Activated CD4-positive, alpha-beta T cell treated with anti-CD3 and anti-CD28 coated beads, Interleukin-2, amount 50 U/mL, for 24 hours (primary cell): ENCODE data around the gene MCM5.
"Not testable (repeated sequence)": the region's sequence is repeated elsewhere in the genome, so short reads cannot be mapped to it uniquely, and the experiment has no call there.

Experiments used
- DNase-seq, 2 donors: peaks; one replicate each; pipeline ENCODE4 v3.0.0-alpha.2; 2020; ENCODE audit warnings: low read depth in 1 of 2, low spot score in 1 of 2

The MCM5 gene

DNA sequence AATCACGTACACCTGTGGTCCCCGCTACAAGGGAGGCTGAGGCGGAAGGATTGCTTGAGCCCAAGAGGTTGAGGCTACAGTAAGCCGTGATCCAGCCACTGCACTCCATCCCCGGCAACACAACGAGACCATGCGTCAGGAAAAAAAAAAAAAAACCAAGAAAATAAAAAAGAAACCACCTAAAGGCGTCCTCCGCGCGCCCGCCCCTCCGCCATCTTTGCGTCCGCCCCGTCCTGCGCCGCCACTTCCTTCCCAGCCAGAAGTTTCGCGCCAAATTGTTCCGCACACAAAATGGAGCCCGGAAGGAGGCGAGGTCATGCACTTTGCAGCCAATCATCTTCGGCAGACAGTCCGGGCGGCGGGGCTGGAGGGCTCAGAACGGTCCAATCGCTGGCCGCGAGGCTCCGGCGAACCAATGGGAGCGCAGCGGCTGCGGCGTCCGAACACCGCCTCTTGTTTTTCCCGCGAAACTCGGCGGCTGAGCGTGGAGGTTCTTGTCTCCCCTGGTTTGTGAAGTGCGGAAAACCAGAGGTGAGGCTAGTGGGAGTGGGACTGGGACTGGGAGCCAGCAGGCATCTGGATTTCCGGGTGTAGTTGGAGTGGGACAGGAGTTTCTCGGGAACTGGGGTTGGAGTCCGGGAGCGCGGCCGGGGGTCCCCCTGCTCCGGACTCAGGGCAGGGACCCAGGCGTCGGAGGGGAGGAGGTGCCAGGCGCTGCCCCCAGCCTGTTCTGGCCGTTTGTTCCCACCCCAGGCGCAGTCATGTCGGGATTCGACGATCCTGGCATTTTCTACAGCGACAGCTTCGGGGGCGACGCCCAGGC, at the start of gene MCM5:
MCM5 (plus strand) TSS at position 463 of the 823 bp plus-strand sequence; CDS start at position 762, 299 bp downstream.
- peak; percentile 90 to 98 for DNase-seq

DNA sequence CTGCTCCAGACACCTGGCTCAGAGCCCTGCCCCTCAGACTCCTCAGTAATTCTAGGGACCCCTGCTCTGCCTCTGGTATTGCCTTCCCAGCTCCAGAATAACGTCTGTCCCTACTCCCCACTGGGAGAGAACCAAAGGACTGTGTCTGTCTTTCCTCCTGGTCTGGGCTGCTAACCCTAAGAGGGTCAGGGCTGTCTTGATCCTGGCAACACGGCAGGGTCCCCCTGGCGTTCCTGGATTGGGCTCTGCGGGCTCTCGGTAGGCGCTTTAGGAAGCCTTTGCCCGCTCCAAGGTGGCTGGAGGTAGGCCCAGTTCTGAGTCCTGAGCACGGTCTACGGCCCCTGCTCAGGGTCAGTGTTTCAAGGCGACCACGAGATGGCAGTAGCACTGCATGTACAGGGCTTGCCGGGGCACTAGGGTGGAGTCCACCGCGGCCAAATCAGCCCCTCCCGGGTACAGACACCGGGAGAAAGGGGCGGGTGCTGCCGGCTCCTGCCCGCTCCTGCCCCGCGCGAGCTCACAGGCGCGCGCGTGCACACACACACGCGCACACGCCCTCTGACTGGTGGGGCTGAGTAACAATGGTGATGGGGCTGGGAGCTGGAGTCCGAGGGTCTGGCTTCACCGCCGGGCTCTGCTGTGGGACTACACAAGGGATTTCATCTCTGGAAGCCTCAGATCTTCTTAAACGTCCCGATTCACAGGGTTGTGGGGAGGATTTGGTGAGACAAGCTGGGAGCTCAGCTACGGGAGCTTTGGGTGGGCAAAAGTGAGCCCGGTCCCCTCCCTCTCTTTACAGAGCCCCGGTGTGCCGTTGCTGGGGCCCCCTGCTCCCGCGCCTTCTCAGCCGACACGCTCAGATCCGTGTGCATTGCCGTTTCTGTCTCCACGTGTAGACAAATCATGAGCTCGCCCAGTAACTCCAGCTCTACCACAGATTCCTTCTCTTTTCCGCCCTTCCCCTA, 49.1 kb upstream of the MCM5 start:
- DNase-seq, result peak; percentile 68 to 77

DNA sequence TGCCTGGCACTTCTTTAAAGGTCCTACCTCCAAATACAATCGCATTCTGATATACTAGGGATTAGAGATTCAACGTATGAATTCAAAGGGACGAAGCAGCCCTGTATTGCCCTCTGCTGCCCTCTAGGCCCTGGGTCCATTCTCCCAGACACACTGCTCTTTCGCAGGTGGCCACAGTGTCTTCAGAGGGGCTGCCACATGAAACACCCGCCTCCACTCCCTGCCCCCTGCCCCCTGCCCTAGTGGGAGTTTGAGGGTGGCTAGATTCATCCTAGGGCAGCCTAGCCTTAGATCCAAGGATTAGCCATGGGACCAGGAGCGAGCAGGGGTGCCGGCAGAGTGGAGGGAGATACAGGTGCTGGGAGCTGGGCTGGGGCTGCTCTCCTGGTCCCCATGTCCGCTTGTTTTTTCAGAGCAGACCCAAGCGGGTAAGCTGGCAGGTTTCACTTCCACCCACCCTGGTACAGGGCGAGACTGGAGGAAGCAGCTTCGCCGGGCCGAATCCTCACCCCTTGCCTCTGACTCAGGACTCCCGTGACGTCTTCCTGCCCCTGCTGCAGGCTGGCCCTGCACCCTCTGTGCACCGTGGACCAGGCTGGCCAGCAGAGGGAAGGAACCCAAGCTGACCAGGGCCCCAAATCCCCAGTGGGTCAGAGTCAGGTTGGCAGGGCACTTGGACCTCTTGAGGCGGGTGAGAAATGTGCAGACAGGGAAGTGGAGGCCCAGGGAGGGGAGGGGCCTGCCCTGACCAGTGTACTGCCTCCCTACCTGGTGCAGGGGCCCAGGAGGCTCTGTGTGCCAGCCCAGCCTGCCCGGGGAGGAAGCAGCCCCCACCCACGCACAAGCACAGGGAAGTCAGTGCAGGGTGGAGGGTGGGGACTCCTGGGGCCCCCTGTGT, 47.5 kb upstream of the MCM5 start:
- DNase-seq, result no peak

DNA sequence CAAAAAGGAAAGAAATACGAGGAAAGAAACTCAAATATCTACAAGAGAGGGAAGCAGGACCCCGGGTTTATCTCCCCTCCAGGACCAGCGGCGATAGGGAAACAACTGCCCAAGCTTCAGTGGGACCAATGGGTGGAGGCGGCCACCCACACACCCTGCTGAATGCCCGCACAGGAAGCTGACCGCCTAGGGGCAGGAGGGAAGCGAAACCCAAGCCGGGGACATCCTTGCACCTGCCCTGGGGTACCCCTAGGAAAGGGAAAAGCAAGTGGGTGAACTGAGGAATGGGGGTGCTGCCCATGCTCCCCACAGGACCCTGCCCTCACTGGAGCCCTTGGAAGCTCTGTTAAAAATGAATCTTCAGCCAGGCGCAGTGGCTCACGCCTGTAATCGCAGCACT, 46.6 kb upstream of the MCM5 start:
- DNase-seq, result no peak

DNA sequence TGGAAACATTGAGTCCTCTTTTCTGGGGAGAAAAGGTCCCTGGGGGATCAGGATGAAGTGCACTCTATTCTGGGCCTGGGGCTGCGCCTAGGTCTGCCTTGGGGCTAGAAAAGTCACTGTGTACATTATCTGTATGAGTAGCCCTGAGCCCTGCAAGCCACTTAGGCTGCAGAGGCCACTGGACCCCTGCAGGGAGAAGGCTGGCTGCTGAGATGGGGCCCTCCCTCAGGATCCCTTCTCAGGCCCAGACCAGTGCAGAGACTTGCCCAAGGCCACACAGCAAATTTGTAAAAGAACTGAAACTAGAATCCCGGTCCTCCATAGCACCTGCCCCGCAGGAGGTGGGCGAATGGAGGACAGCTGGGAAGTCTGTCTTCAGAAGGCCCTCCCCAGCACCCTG, 45.9 kb upstream of the MCM5 start:
- no peak for DNase-seq

DNA sequence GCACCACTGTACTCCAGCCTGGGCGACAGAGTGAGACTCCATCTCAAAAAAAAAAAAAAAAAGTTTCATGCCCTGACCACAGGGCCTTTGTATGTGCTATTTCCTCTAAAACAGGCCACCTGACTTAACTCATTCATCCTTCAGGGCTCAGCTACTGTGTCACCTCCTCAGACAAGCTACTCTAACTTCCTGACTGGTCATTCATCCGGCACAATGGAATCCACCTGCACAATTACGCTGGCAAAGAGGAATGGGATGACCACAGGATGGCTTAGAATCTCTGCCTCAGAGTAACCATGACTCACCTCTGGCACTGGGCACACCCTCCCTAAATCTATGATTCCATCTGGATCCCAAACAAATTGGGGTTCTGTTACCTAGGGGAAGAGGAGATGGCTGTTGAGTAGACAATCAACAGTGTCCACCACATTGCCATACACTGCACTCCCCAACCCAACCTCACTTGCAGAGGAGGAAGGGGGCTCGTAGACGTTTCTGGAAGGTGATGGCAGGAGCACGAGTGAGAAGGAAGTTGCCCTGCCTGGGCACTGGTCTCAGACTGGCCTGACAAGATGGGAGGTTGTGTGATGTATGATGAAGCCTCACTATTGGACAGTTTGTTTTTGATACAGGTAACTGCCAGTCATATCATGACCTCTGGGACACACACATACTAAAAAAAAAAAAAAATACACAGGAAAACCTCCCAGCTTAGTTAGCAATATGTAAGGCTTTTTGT, 41.9 kb upstream of the MCM5 start:
- no peak for DNase-seq

DNA sequence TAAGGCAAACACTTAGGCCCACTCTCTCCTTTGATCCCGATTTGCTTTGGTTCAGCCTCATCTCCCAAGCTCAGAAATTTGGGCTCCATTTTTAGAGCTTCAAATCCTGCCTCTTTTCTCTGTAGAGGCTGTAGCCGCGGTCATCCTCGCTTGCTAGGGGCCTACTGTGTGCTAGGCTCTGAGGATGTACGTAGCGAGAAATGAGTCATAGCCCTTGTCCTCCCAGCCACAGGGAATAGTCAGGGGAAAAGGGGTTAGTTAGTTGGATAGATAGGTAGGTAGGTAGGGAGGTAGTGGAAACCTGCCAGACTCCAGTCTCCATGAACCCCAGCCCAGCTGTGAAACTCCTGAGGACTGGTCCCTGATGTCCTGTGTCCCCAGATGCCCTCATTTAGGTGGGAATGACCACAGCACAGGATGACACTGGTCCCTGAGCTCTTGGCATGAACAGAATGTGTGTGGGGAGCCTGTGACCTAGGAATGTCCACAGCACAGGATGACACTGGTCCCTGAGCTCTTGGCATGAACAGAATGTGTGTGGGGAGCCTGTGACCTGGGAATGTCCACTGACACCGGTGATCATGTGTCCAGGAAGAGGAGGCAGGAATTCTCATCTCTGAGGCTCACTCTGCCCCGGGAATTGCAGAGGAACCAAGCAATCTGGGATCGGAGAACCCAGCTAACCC, 40.4 kb upstream of the MCM5 start:
- no peak for DNase-seq

DNA sequence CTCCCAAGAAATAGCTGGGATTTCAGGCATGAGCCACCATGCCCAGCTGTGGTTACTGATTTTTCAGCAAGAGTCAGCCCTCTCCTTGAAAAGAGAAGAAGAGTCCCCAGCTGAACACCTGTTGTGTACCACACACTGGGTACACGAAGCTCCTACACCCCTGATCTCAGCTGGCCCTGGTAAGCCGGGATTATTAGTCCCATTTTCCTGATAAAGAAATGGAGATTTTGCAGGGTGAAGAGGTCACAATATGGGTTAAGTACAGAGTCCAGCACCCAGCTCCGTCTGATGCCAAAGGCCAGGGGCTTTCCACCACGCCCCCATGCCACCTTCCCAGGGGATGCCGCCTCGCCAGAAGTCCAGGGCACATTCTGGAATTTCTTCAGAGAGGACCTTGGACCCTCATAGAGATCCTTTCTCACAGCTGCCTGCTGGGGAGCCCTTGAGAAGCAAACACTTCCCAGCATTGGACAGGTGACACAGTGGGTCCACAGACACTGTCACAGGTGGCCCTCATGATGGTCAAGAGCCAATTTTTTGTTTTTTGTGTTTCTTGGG, 38.9 kb upstream of the MCM5 start:
- no peak for DNase-seq

DNA sequence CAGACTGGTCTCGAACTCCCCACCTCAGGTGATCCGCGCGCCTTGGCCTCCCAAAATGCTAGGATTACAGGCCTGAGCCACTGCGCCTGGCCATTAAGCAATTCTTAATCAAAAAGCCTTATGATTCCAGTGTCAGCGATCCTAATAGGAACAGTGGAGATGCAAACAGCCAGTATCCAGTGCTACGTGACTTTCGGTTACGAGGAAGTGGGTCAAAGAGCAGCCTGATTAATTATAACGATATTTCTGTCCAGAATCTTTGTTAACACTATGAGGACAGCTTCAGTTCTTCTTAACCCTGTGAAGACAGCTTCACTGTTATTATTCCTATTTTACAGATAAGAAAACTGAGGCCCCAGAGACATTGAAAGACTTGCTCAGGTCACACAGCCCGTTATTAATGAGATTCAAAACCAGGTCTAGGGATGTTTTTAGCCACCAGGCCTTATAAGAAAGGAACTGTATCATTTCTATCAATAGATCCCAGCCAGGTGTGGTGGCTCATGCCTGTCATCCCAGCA, 36.3 kb upstream of the MCM5 start:
- no peak for DNase-seq

DNA sequence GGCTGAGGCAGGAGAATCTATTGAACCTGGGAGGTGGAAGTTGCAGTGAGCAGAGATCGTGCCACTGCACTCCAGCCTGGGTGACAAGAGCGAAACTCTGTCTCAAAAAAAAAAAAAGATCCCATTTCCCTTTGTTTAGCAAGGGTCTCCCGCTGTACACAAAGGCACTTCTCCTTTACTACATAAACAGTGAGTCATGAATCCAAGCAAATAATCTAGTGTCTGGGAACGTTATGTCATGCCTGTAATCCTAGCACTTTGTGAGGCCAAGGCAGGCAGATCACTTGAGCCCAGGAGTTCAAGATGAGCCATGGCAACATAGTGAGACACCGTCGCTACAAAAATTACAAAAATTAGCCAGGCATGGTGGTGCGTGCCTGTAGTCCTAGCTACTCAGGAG, 35.7 kb upstream of the MCM5 start:
- not testable (repeated sequence) for DNase-seq

DNA sequence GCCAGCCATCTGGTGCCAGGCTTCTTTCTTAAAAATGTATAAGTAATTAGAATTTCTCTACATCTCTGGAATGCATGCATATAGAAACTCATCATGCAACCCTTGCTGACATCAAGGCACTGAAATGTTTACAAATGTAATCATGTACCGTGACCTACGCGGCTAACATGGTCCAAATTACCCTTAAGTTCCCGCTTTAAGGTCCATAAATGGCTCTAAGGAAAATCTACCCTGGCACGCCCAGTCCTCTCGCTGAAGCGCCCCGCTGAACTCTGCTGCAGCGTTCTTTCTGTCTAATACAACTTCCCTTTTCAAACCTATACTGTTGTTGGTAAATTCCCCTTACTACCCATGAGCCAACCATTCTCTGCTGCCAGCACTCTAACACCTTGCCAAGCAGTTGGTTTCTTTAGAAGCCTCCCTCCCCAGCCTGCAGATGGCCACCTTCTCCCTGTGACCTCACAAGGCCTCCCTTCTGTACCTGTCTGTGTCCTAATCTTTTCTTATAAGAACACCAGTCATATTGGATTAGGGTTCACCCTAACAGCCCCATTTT, 32.5 kb upstream of the MCM5 start:
- DNase-seq, result no peak

DNA sequence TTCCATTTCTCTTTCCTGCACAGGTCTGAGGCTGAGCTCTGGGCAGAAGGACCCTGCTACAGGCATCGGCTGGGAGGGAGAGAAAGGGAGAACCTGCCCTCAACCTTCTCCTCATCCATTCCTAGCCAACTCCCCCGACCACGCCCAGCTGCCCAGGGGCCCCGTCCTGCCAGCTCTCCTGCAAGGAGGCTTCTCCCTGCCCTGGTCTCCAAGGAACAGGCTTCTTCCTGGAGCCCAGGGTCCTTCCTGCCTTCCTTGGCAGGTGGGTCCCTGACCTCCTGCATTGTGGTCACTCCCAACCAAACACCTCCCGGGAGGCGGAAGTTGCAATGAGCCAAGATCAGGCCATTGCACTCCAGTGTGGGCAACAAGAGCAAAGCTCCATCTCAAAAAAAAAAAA, 31.6 kb upstream of the MCM5 start:
- no peak for DNase-seq

DNA sequence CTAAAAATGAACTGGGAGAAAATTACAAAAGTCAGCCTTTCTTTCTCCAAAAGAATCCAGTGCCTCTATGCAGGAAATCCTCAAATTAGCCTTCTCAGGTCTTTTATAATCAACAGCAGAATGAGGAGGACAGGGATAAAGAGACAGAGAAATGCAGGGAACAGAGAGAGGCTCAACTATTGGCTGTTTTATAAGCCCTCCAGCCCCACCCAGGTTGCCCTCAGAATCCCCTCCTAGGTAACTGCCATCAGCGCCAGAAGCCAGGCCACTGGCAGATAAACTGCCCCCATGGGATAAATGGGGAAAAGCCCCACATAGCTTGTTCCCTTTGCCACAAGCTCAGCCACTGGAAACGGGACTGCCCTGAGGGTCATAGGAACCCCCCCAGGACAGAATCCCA, 29.9 kb upstream of the MCM5 start:
- no peak for DNase-seq

DNA sequence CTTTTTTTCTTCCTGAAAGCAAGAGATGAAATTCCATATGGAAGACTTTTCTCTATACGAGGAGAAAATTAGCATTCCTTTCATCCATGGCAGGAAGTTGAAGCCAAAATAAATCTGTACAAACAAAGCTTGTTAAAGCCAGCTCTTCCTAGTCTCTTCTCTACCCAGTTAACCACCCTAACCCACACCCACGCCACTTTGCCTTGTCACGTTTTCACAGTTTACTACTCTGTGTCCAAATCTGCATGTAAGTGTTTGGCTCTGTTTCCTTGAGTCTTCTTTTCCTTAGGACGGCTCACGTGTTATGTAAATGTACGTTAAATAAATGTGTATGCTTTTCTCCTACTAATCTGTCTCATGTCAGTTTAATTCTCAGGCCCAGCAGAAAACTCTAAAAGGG, 26.2 kb upstream of the MCM5 start:
- no peak for DNase-seq

DNA sequence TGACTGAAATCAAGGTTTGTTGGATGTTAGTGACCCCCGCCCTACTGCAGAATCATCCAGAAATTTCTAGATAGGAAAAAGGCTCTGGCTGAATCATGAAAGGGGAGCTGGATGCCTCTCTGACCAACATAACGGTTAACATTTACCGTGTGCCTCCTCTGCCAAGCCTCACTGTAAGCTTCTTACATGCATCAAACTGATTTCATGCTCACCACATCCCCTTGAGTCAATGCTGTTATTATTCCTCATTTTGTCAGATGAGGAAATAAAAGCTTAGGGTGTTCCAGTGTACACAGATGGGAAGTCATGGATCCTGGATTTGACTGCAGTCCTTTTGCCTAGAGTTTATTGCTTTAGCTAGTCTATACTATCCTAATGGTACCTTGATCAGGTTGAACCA, 24.9 kb upstream of the MCM5 start:
- DNase-seq, result no peak

DNA sequence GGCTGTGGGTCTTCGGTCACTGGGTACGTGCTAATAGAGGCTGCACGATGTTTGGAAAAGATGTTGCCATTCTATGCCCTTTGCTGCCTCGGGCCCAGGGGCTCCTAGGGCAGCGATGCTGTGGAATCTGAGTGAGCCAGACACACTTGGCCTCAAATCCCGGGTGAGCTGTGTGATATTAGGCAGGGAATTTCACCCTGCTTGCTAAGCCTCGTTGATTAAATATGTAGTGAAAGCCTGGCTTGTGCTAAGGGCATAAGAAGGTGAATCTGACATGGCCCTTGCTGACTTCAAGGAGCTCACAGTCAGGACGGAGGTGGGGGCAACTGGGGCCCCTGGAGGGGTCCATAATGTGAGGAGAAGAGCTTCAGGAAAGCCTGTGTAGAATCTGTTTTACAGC, 24.4 kb upstream of the MCM5 start:
- no peak for DNase-seq

DNA sequence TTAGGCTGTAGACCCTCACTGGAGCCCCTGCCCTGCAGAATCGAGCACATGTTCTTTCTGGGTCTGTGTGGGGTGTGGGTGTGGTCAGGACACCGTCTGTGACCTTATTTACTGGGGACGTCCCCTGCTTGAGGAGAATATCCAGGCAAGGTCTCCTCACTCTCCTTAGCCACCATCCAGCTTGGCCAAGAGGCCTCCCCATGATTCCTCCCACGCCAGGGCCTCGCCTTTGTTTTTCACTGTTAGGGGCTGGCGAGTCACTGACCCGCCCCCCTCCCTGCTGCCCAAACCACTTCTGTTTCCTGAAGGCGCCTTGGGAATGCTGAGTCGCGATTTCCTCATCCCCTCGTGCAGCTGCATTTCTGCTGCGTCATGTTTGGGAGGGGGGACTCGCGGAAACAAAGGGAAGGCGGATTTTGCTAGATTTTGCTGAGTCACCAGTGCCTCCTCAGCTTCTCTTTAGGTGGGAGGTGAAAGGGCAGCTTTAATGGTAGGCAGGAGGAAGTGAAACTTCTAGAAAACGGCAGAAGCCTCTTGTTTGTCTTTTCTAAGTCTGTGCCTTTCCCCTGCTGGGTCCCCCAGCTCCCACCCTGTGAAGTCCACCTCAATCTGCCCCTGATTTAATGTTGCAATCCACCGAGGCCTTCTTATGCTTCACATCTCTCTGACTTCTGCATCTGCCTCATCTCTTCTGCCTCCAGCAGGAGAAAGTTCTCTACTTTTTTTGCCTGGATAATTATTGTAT, 23.0 kb upstream of the MCM5 start:
- peak in 1 of 2 donors; percentile 17 for DNase-seq

DNA sequence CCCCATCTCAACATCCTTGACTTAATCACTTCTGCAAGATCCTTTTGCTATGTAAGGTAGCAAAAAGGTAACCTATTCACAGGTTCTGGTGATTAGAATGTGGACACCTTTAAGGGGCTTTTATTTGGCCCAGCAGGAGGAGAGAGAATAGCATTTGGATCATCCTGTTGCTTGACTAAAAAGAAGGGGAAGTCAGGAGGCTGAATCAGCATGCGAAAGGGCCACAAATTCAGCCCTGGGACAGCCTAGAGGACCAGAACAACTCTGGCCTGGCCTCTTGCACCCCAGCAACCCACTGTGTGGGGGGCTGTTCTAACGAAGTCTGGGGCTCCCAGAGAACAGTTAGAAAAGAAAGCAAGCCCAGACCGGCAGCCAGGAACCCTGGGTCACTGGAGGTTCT, 22.2 kb upstream of the MCM5 start:
- DNase-seq, result no peak
